ENCODE measurements around the gene HEATR5A.
A peak's percentile ranks its signal among the peaks of the same experiment; 100 is the strongest.
"Not testable (repeated sequence)": the region's sequence is repeated elsewhere in the genome, so short reads cannot be mapped to it uniquely, and the experiment has no call there.

The HEATR5A gene

GRCh38 chr14:31420319-31421111 lies at the start of gene HEATR5A:
Gene HEATR5A, minus strand, starts transcription at chr14:31420550. Its CDS starts 17,575 bp downstream, at chr14:31402975.
- DNase-seq = peak; percentile 89

GRCh38 chr14:31466554-31466953 lies 46.2 kb upstream of the HEATR5A start:
- no peak for DNase-seq

GRCh38 chr14:31465111-31465510 lies 44.8 kb upstream of the HEATR5A start:
- no peak for DNase-seq

- not testable (repeated sequence) for DNase-seq
Measured at GRCh38 chr14:31462450-31462849, 42.1 kb upstream of the HEATR5A start.

GRCh38 chr14:31461545-31461944 lies 41.2 kb upstream of the HEATR5A start:
- no peak for DNase-seq

GRCh38 chr14:31457665-31458659 lies 37.6 kb upstream of the HEATR5A start:
- DNase-seq = no peak

GRCh38 chr14:31456841-31457664 lies 36.7 kb upstream of the HEATR5A start, which contains the start of gene DTD2:
Gene DTD2, minus strand, starts transcription at chr14:31457506. Its CDS starts 113 bp downstream, at chr14:31457393.
- peak; percentile 90 for DNase-seq

- DNase-seq = no peak
Measured at GRCh38 chr14:31449971-31450610, 29.7 kb upstream of the HEATR5A start.

- DNase-seq = no peak
Measured at GRCh38 chr14:31449136-31449535, 28.8 kb upstream of the HEATR5A start.

GRCh38 chr14:31445703-31446102 lies 25.4 kb upstream of the HEATR5A start:
- DNase-seq = no peak

GRCh38 chr14:31442284-31442683 lies 21.9 kb upstream of the HEATR5A start:
- DNase-seq = no peak

- DNase-seq = no peak
Measured at GRCh38 chr14:31441273-31442111, 21.1 kb upstream of the HEATR5A start.

GRCh38 chr14:31440280-31440679 lies 19.9 kb upstream of the HEATR5A start:
- no peak for DNase-seq

- no peak for DNase-seq
Measured at GRCh38 chr14:31439561-31439960, 19.2 kb upstream of the HEATR5A start.

GRCh38 chr14:31437045-31437691 lies 16.8 kb upstream of the HEATR5A start:
- DNase-seq = not testable (repeated sequence)

GRCh38 chr14:31435276-31435675 lies 14.9 kb upstream of the HEATR5A start:
- DNase-seq = no peak

GRCh38 chr14:31430634-31431264 lies 10.4 kb upstream of the HEATR5A start:
- DNase-seq = no peak

- DNase-seq = no peak
Measured at GRCh38 chr14:31429791-31430190, 9.4 kb upstream of the HEATR5A start.

- no peak for DNase-seq
Measured at GRCh38 chr14:31428011-31428410, 7.7 kb upstream of the HEATR5A start.

GRCh38 chr14:31426663-31427062 lies 6.3 kb upstream of the HEATR5A start:
- DNase-seq = no peak
